GM21529 (cell line): ENCODE measurements around the gene ARL2.
A peak's percentile ranks its signal among the peaks of the same experiment; 100 is the strongest.
"Not testable (repeated sequence)": the region's sequence is repeated elsewhere in the genome, so short reads cannot be mapped to it uniquely, and the experiment has no call there.

ENCODE experiments used
- ATAC-seq: cut with Tn5 transposase; IDR thresholded peaks from one replicate; pipeline ENCODE4 v1.9.1; 2021; ENCODE audit not compliant: unreplicated experiment

ARL2 gene

DNA sequence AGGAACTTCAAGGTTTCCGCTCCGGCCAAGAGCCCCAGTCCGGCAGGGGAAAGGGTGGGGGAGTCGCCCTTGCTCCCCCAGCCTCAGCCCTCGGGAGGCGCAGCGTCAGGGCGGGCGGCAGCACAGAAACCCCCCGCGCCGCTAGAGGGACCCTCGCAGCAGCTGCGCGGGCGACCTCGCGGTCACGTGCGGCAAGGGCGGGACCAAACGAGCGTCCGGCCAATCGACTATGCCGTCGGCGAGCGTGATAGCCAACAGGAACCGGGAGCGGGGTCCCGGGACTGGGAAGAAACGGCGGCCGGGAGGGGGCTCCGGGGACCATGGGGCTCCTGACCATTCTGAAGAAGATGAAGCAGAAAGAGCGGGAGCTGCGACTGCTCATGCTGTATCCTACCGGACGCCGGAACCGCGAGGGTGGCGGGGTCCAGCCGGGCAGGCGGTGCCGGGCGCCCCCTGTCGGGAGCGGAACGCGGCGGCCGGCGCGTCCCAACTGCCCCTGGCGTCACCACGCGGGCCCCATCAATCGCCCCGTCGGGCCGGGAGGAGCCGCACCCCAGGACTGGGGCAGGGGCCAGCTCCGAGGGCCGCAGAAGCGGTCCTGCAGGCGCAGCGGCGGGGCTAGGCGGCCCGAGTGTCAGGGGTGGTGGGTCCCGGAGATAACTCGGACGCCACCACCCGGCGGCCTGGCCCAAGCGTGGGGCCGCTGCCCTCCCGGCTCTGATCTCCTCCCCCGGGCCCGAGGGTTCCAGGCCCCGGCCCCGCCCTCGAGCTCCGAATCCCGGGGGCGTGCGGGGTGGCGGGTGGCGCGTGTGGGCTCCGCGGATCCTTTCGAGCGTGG lies at the start of gene ARL2:
TSS of gene ARL2 (plus strand) at position 273 of the 838 bp plus-strand sequence. CDS start at position 321, 48 bp downstream.
- peak; percentile 74 for ATAC-seq

DNA sequence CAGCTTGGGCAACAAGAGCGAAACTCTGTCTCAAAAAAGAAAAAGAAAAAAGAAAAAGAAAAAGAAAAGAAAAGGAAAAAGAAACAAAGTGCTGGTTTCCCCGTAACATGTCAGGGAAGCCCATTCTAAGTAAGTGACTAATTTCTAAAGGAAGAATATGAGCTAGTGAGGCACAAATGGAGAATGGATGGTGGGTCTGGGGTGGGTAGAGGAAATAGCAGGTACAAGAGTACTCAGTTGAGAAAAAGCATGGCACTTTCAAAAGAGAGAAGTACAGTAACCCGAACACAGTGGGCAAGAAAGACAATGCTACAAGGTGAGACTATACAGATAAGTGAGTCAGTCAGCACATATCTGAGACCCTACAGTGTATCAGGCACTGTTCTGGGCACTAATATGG lies 46.6 kb upstream of the ARL2 start:
- no peak for ATAC-seq

DNA sequence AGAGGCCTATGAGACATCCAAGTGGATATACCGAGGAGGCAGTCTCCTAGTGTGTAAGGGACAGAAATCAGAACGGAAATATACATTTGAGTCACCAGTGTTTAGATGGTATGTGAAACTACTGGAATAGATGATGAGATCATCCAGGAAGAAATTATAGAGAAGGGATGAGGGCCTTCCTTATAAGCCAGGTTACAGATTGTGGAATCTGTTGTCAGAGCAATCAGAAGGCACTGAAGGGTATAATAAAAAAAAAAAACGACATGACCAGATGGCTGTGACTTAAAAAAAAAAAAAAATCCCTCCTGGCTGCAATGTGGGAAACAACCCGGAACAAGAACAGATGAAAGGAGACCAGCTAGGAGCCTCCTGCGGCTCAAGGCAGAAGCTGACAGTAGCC lies 44.8 kb upstream of the ARL2 start:
- ATAC-seq: no peak

DNA sequence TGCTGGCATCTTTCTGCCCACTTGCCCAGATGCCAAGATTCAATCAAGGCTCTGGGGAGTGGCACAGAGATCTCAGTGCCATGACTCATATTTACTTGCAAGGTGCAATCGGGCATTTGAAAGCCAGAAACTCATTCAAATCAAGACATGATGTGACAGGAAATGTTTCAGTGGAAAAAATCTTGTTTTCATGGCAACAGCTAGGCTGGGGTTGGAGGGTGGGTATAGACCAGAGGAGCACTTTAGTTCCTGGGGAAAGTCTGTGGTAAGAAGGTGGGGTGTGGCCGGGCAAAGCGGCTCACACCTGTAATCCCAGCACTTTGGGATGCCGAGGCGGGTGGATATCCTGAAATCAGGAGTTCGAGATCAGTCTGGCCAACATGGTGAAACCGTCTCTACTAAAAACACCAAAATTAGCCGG lies 43.2 kb upstream of the ARL2 start:
- no peak for ATAC-seq

DNA sequence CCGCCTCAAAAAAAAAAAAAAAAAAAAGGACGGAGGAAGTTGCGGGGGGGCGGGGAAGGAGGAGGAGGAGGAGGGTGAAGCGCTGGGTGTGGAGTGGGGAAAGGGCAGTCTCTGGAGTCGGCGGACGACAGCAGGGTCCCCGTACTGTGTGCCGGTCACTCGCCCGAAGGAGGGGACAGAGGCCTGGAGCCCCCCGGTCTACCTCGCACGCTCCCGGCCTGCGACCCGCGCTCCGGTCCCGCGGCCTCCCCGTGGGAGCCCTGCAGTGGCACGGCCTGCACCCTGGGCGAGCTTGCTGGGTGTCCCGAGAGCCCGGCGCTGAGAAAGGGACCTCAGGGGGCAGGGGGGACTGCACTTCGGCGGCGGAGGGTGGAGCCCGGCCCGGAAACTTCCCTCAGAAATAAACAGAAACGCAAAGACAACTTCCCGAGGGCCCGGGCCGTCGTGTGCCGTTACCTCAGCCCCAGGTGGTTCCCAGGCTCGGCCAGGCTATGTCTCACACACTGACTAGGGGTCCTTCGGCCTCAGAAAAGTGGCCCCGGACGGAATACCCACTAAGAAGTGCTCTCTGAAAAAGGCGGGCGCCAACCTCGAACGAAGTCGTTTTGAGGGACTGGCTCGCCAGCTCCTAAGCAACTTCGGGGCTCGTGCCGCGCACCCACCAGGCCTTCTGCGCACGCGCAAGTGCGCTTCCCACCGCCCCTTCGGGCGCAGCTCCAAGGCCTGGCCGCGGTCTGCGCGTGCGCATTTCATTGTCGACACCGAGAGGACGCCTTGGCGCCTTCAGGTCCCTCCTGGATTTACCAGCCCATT lies 42.3 kb upstream of the ARL2 start, which contains the start of gene MAJIN:
TSS of gene MAJIN (minus strand) at position 688 of the 813 bp plus-strand sequence. CDS start 12,703 bp downstream, outside the sequence.
- ATAC-seq: no peak

DNA sequence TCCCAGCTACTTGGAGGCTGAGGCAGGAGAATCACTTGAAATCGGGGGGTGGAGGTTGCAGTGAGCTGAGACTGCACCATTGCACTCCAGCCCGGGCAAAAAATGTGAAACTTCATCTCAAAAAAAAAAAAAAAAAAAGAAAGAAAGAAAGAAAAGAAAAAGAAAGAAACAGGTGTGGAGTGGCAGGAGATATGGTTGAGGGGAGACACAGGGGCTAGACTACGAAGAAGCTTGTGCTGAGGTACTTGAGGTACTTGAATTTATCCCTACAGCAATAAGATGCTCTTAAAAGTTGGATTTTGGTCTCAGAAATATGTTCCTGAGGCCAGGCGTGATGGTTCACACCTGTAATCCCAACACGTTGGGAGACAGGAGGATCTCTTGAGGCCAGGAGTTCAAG lies 39.8 kb upstream of the ARL2 start:
- ATAC-seq: no peak

DNA sequence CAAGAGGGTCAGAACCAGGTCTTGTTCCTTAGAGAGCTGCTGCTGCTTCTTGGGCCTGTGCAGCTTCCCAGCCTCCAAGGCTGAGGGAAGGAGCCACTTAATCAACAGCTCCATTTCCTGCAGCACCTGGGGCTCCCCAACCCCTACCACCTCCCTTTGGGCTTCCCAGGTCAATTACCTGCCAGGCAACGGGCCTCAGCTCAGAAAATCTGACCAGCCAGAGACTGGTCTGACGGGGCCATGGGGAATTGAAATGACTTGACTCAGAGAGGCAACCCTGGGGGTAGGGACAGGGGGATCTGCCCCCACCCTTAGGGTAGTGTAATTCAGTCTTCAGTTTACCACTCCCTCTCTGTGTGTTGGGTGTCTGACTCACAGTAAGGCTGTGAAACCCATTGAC lies 37.3 kb upstream of the ARL2 start:
- ATAC-seq: no peak

DNA sequence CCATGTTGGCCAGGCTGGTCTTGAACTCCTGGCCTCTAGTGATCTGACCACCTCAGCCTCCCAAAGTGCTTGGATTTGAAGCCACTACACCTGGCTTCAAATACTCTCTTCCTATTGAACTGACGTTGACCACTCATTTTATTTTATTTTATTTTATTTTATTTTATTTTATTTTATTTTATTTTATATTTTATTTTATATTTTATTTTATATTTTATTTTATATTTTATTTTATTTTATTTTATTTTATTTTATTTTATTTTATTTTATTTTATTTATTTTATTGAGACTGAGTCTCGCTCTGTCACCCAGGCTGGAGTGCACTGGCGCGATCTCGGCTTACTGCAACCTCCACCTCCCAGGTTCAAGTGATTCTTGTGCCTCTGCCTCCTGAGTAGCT lies 30.6 kb upstream of the ARL2 start:
- ATAC-seq: not testable (repeated sequence)

DNA sequence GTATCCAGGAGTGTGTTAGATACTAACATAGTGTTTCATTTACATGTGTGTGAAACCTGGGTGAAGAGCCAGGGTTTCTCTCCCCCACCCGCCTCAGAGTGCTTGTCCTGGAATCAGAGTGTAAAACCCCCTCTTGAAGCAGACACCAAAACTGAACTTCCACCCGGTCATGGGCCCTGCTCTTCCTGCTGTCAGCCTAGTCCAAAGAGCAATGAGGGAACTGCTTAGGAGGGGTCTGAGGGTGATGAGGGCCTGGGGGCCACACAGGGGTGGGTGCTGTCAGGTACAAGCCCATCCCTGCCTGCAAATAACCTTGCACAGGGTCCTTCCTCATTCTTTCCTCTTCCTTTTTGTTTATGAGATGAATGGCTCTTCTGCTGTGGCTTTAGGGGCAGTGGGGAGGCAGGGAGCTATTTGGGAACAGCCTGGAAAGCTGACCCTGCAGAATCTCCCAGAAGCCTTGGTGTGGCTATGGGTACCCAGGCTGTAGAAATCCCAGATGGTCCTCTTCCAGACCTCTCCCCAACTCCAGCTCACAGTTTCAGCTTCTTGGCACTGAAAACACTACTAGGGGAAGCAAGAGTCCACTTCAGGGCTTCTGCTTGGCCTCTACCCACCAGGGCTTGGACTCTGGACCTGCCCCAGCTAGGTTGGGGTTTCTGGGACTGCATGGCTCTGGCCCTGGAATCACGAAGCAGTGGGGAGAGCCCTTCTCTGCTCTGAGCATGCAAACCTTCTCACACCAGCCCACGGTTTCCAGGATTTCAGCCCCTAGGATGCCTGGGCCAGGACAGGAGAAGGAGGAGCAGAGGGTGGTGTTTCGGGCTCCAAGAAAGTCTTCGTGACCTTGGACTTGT lies 25.7 kb upstream of the ARL2 start:
- ATAC-seq: no peak

DNA sequence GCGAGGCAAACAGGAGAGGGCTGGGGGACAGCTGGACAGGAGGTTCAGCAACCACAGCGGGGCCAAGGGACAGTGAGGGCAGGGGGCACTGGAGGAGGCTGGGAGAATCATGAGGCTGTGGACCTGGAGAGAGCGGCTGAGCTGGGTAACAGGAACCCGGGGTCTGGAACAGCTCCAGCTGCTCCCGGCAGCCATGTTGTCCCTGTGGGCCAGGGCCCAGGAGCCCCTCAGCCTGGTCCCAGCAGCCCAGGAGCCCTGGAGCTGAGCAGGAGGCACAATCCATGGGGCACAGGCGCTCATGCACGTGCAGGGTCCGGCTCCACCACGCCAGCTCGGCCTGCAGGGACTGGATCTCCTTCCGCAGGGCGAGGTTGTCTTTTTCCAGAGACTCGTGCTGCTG lies 24.5 kb upstream of the ARL2 start:
- ATAC-seq: no peak

DNA sequence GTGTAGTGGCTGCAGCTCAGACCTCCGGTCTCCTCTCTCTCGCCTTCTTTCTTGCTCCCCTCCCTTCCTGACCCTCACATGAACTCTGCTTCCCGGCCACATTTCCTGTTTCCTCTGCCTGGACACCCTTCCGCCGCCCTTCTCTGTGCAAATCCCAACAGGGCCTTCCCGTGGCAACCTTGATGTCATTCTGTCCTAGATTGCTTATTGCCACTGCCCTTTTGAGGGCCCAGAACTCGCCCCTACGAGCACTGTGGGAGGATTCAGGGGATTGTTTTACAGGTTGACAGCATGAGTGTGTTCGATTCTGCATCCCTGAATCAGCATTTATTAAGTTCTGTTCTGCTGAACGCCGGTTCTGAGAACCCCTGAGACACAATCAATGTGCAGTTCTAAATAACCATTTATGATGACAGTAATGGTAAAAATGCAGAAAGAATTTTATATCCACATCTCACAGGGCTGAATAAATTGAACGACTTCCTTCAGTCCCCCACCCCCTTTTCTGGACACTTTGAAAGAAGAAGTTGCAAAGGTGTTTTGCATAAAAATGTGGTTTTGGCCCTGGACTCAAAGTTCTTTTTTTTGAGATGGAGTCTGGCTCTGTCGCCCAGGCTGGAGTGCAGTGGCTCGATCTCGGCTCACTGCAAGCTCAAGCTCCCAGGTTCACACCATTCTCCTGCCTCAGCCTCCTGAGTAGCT lies 23.6 kb upstream of the ARL2 start:
- no peak for ATAC-seq

DNA sequence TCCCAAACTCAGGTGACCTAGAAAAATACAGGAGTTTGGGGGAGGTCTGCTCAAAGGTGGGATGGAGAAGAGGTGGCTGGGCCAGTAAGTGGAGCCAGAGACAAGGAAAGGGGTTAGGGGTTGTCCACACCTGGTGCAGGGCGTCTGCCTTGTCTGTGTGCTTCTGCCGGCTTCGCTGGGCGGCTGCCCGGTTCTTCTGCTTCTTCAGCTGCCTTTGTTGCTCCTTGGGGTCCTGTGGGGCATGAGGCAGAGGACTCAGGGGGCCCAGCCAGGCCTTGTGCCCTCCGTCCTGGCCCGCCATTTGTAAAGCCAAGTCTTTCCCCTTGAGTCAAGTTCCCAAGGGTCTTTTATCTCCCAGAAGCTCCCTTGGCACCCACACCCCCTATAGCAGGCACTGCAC lies 19.6 kb upstream of the ARL2 start:
- no peak for ATAC-seq

DNA sequence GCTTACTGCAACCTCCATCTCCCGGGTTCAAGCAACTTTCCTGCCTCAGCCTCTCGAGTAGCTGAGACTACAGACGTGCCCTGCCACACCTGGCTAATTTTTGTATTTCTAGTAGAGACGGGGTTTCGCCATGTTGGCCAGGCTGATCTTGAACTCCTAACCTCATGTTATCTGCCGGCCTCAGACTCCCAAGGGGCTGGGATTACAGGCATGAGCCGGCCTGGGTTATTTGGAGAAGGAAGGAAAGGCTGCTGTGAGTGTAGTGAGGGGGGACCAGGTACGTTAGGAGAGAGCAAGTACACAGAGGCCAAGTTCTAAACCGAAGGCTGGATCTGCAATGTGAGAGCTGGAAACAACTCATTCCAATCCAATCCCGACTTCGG lies 17.6 kb upstream of the ARL2 start:
- ATAC-seq: no peak

DNA sequence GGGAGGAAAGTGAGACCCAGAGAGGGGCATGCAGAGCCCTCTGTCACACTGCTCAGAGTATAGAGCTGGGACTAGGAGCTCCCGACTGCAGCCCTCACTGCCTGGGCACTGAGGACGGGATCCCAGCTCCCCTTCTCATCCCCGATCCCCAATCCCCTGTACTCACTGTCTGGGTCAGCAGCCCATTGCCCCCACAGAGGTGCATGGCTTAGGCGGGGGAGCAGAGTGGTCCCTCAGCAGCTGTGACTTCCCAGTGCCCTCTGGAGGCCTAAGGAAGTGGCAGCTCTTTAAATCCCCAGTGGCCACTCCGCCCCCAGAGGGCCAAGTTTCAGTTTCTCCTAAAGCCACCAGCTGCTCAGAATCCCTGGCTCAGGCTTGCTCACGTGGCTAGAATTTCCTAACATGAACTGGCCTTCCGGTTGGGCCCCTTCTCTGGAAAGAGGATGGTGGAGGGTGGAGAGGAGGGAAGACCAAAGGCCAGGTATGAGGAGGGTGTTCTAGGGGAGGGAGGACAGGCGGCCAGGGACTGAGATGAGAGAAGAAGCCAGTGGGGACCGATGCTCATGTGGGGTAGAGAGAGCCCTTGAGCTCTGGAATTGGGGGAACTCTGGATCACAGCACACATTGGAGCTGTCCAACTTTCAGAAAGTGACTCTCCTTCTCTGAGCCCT lies 17.1 kb upstream of the ARL2 start, which contains the start of gene BATF2:
TSS of gene BATF2 (minus strand) at position 262 of the 671 bp plus-strand sequence. CDS start at position 205, 57 bp downstream.
- ATAC-seq: no peak

DNA sequence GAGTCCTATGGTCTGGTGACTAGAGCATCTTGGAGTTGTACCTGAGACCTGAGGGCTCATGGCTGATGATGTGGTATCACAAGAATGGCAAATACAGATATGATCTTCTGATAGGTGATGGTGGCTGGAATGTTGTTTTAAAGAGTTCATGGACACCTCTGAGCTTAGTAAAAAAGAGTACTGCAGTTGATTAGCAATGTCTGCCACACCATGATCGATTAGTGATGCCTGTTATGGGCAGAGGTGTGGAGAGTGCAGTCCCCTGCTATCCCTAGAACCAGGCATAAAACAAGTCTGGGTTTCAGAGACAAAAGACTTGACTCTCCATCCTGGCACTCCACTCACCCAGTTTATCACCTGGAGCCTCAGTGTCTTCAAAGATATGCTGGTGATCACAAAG lies 15.8 kb upstream of the ARL2 start:
- ATAC-seq: no peak

DNA sequence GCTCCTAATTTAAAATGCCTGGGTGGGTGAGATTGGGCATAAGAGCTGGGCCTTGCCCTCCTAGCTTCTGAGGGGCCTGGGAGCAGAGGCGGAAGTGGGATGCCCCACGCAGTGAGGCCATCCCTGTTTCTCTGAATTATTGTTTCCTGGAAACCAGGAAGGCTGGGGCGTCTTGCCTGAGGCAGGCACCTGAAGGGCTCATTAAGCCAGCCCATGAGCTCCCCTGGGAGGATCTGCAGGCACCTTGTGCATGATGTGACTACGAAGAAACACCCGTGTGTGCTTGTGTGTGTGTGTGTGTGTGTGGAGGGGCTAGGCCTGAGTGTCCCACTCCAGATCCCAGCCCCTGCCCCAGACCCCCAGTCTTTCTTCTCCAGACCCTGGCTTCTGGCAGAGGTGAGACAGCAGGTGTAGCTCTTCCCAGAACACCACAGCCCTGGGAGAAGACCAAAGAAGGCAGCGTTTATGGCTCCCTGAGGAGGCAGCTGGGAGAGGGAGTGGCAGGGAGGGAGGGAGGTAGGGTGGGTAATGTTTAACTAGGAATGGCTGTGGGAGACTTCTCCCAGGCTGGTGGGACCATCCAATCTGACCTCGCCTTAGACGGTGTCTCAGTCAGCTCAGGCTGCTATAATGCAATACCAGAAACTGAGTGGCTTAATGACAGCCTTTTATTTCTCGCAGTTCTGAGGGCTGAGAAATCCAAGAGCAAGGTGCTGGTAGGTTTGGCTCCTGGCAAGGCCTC lies 15.1 kb upstream of the ARL2 start:
- no peak for ATAC-seq

DNA sequence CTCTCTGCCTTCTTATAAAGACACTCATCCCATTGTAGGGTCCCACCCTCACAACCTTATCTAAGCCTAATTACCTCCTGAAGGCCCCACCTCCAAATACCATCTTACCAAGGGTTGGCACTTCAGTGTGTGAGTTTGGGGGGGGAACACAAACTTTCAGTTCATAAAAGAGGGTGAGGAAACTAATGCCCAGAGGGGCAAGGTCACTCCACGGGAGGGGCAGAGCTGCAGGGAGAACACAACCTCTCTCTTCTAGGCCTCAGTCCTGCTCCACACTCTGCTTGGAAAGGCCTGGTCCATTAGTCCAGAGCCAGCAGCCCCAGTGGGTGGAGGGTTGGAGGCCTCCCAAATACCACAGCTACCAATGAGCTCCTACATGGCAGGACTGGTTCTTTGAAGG lies 14.5 kb upstream of the ARL2 start:
- no peak for ATAC-seq

DNA sequence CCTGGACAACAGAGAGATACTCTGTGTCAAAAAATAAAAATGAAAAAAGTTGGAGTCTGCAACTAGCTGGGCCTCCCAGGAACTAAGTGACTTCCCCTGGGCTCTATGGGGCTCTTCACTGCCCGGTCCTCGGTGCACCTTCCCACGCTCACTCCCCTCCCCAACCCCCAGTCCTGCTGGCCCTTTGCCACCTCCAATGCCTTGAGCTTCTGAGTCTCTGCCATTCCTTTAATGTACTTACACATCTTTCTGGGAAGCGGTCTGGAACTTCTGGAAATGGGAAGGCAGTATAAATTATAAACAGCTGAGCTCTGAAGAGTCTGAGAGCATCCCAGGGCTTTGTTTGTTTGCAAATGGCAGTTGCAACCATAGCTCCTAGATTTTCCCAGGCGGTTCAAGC lies 11.3 kb upstream of the ARL2 start:
- ATAC-seq: no peak

DNA sequence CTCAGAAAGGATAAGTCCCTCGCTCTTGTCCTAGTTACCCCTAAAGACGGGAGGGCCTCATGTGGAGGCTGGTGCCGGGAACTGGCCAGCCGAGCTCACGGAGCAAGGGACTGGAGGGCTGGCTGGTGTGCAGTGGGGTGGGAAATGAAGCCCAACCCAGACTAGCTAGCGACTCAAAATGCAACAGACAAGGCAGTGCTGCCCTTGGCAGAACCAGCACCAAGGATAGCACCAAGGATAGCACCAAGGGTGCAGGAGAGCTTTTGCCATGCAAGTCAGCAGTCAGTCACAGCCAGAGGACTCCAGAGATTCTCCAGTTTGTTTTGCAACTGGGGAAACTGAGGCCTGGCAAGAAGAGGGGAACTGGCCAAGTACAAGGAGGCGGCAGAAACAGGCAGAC lies 10.7 kb upstream of the ARL2 start:
- no peak for ATAC-seq
